ENCODE data around the gene CRK. TPM values are rescaled to one million over a fixed set of nuclear protein-coding genes. Genes with fewer than 3 reads are reported as not detected.
A peak's percentile ranks its signal among the peaks of the same experiment; 100 is the strongest.
"Not testable (repeated sequence)": the region's sequence is repeated elsewhere in the genome, so short reads cannot be mapped to it uniquely, and the experiment has no call there.

CRK gene
- total and polyA plus RNA-seq, 9 donors = 34.0 to 56.1 (median 43.6) TPM

DNA sequence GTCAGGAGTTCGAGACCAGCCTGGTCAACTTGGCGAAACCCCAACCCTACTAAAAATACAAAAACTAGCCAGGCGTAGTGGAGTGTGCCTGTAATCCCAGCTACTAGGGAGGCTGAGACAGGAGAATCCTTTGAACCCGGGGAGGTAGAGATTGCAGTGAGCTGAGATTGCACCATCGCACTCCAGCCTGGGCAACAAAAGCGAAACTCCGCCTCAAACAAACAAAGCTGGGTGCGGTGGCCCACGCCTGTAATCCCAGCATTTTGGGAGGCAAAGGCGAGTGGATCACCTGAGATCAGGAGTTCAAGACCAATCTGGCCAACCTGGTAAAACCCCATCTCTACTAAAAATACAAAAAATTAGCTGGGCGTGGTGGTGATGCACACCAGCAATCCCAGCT lies 2.3 kb downstream of the CRK start:
- H3K27ac ChIP-seq (ENCODE audit: low read length); H3K4me3 ChIP-seq (ENCODE audit: low read length); H3K27me3 ChIP-seq (ENCODE audit: control insufficient read depth, insufficient read depth, low read length); H3K9me3 ChIP-seq (replicated peaks; ENCODE audit: control insufficient read depth, low read depth, low read length); DNase-seq: not testable (repeated sequence)
- peaks cover 15% of the 10 kb centered on the region for H3K4me1 ChIP-seq (ENCODE audit: control insufficient read depth, insufficient read depth, low read length)
- WGBS (ENCODE audit: insufficient coverage) = 94% methylated on average over 6 of the region's 11 CpGs
- peaks cover 14% of the 10 kb centered on the region for H3K36me3 ChIP-seq (ENCODE audit: control insufficient read depth, insufficient read depth, low read length)

DNA sequence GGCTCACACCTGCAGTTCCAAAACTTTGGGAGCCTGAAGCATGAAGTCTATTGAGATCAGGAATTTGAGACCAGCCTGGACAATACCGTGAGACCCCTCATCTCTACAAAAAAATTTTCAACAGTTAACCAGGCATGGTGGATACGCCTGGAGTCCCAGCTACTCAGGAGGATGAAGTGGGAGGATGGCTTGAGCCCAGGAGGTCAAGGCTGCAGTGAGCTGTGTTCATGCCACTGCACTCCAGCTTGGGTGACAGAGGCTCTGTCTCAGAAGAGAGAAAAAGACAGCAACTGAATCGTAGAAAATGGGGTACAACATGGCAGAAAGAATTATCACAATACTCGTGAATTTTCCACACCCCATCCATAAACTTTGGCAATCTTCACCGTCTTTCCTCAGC lies 3.2 kb downstream of the CRK start:
- no CpG with 5 or more reads among the region's 5 CpGs for WGBS (ENCODE audit: insufficient coverage)
- no peak overlapping the region for H3K4me3 ChIP-seq (ENCODE audit: low read length)
- no peaks in the 10 kb centered on the region for H3K9me3 ChIP-seq (replicated peaks; ENCODE audit: control insufficient read depth, low read depth, low read length)
- H3K4me1 ChIP-seq (ENCODE audit: control insufficient read depth, insufficient read depth, low read length) = peaks cover 15% of the 10 kb centered on the region
- no peak for DNase-seq
- H3K27ac ChIP-seq (ENCODE audit: low read length) = no peak overlapping the region
- no peaks in the 10 kb centered on the region for H3K27me3 ChIP-seq (ENCODE audit: control insufficient read depth, insufficient read depth, low read length)
- peaks cover 16% of the 10 kb centered on the region for H3K36me3 ChIP-seq (ENCODE audit: control insufficient read depth, insufficient read depth, low read length)

DNA sequence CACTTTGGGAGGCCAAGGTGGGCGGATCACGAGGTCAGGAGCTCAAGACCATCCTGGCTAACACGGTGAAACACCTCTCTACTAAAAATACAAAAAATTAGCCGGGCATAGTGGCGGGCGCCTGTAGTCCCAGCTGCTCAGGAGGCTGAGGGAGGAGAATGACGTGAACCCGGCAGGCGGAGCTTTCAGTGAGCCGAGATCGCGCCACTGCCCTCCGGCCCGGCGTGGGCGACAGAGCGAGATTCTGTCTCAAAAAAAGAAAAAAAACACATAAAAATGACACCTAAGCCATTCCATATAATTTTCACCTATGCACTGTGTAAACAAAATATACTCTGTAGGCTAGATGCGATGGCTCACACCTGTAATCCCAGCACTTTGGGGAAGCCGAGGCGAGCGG lies 5.8 kb downstream of the CRK start:
- not testable (repeated sequence) for DNase-seq; H3K27ac ChIP-seq (ENCODE audit: low read length); H3K9me3 ChIP-seq (replicated peaks; ENCODE audit: control insufficient read depth, low read depth, low read length); H3K27me3 ChIP-seq (ENCODE audit: control insufficient read depth, insufficient read depth, low read length); H3K4me1 ChIP-seq (ENCODE audit: control insufficient read depth, insufficient read depth, low read length); H3K4me3 ChIP-seq (ENCODE audit: low read length)
- 100% methylated on average over 3 of the region's 21 CpGs for WGBS (ENCODE audit: insufficient coverage)
- peaks cover 22% of the 10 kb centered on the region for H3K36me3 ChIP-seq (ENCODE audit: control insufficient read depth, insufficient read depth, low read length)

DNA sequence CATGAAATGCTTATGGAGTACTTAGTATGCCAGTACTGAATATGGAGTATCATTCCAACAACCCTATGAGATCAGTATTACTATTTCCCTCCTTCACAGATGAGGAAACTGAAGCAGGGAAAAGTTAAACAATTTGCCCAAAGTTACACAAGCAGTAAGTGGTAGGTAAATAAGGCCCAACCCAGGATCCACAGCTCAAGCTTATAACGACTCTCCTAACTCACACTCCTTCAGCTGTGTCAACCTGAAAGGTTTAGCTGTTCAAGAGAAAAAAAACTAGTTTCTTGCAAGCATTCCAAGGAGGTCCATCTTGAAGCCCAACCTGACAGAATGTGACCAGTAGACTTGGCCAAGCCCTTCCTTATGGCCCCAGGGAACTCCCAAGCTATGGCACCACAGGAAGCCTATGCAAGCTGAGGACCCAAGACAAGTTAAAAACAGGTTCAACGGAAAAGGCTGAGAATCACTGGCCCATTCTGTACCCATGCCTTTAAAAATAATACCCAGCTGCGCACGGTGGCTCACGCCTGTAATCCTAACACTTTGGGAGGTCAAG lies 6.5 kb downstream of the CRK start:
- 88% methylated on average over 1 of the region's 5 CpGs for WGBS (ENCODE audit: insufficient coverage)
- Histone ChIP-seq H3K4me1 (ENCODE audit: control insufficient read depth, insufficient read depth, low read length) (peaks cover 4% of the 10 kb centered on the region), H3K4me3 (ENCODE audit: low read length) (no peak overlapping the region), H3K36me3 (ENCODE audit: control insufficient read depth, insufficient read depth, low read length) (peaks cover 22% of the 10 kb centered on the region), H3K27ac (ENCODE audit: low read length) (no peak overlapping the region), H3K9me3 (replicated peaks; ENCODE audit: control insufficient read depth, low read depth, low read length) (no peaks in the 10 kb centered on the region), H3K27me3 (ENCODE audit: control insufficient read depth, insufficient read depth, low read length) (no peaks in the 10 kb centered on the region)
- DNase-seq = no peak

GRCh38 chr17:1447052-1447451 lies 9.0 kb downstream of the CRK start:
- H3K27ac ChIP-seq (ENCODE audit: low read length) = peak overlapping the region; percentile 64
- no peak overlapping the region for H3K4me3 ChIP-seq (ENCODE audit: low read length)
- no peaks in the 10 kb centered on the region for H3K4me1 ChIP-seq (ENCODE audit: control insufficient read depth, insufficient read depth, low read length)
- no peaks in the 10 kb centered on the region for H3K27me3 ChIP-seq (ENCODE audit: control insufficient read depth, insufficient read depth, low read length)
- H3K9me3 ChIP-seq (replicated peaks; ENCODE audit: control insufficient read depth, low read depth, low read length) = no peaks in the 10 kb centered on the region
- peaks cover 13% of the 10 kb centered on the region for H3K36me3 ChIP-seq (ENCODE audit: control insufficient read depth, insufficient read depth, low read length)
- DNase-seq = peak; percentile 23
- 67% methylated on average over 6 of the region's 7 CpGs for WGBS (ENCODE audit: insufficient coverage)

DNA sequence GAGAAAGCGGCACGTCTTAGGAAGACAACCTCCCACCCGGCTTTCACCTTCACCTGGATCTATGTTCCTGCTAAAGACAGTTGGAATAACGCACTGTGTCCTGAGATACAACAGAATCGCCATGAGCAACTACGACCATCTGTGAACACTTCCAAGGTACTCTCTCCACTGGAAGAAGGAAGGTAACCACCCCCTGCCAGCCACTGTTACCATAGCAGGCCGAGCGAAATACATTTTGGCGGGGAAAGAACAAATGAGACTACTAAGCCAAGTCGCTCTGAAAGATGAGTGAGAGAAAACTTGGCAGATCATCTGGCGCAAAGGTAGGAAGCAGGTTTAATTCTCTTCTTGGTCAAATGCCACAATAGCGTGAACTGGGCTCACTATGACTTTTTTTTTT lies 9.8 kb downstream of the CRK start:
- no peak overlapping the region for H3K4me3 ChIP-seq (ENCODE audit: low read length)
- H3K36me3 ChIP-seq (ENCODE audit: control insufficient read depth, insufficient read depth, low read length) = peaks cover 14% of the 10 kb centered on the region
- no peak for DNase-seq
- no peak overlapping the region for H3K27ac ChIP-seq (ENCODE audit: low read length)
- no peaks in the 10 kb centered on the region for H3K4me1 ChIP-seq (ENCODE audit: control insufficient read depth, insufficient read depth, low read length)
- no peaks in the 10 kb centered on the region for H3K9me3 ChIP-seq (replicated peaks; ENCODE audit: control insufficient read depth, low read depth, low read length)
- 94% methylated on average over 2 of the region's 12 CpGs for WGBS (ENCODE audit: insufficient coverage)
- H3K27me3 ChIP-seq (ENCODE audit: control insufficient read depth, insufficient read depth, low read length) = no peaks in the 10 kb centered on the region

- 89% methylated on average over 4 of the region's 4 CpGs for WGBS (ENCODE audit: insufficient coverage)
- H3K27me3 ChIP-seq (ENCODE audit: control insufficient read depth, insufficient read depth, low read length); H3K27ac ChIP-seq (ENCODE audit: low read length); DNase-seq; H3K9me3 ChIP-seq (replicated peaks; ENCODE audit: control insufficient read depth, low read depth, low read length); H3K4me3 ChIP-seq (ENCODE audit: low read length); H3K4me1 ChIP-seq (ENCODE audit: control insufficient read depth, insufficient read depth, low read length): not testable (repeated sequence)
- H3K36me3 ChIP-seq (ENCODE audit: control insufficient read depth, insufficient read depth, low read length) = peaks cover 19% of the 10 kb centered on the region
These were observed 10.3 kb downstream of the CRK start for GRCh38 chr17:1445695-1446094.

DNA sequence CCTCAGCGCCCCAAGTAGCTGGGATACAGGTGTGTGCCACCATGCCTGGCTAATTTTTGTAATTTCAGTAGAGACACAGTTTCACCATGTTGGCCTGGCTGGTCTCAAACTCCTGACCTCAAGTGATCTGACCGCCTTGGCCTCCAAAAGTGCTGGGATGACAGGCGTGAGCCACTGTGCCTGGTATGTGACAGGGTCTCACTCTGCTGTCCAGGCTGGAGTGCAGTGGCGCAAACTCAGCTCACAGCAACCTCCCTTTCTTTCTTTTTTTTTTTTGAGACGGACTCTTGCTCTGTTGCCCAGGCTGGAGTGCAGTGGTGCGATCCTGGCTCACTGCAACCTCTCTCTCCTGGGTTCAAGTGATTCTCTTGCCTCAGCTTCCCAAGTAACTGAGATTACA lies 13.3 kb downstream of the CRK start:
- not testable (repeated sequence) for H3K27me3 ChIP-seq (ENCODE audit: control insufficient read depth, insufficient read depth, low read length); H3K27ac ChIP-seq (ENCODE audit: low read length); H3K4me3 ChIP-seq (ENCODE audit: low read length); H3K9me3 ChIP-seq (replicated peaks; ENCODE audit: control insufficient read depth, low read depth, low read length); DNase-seq; H3K4me1 ChIP-seq (ENCODE audit: control insufficient read depth, insufficient read depth, low read length)
- 100% methylated on average over 4 of the region's 6 CpGs for WGBS (ENCODE audit: insufficient coverage)
- peaks cover 12% of the 10 kb centered on the region for H3K36me3 ChIP-seq (ENCODE audit: control insufficient read depth, insufficient read depth, low read length)

DNA sequence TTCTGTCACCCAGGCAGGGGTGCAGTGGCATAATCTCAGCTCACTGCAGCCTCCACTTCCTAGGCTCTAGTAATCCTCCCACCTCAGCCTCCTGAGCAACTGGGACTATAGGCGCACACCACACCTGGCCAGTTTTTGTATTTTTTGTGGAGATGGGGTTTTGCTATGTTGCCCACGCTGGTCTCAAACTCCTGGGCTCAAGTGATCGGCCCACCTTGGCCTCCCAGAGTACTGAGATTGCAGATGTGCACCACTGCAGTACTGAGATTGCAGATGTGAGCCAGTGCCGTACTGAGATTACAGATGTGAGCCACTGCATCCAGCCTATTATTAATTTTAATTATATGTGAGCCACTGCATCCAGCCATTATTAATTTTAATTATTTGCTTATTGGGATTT lies 13.8 kb downstream of the CRK start:
- DNase-seq = no peak
- Histone ChIP-seq H3K4me3 (ENCODE audit: low read length) (no peak overlapping the region), H3K9me3 (replicated peaks; ENCODE audit: control insufficient read depth, low read depth, low read length) (no peaks in the 10 kb centered on the region), H3K36me3 (ENCODE audit: control insufficient read depth, insufficient read depth, low read length) (peaks cover 13% of the 10 kb centered on the region), H3K27me3 (ENCODE audit: control insufficient read depth, insufficient read depth, low read length) (no peaks in the 10 kb centered on the region), H3K4me1 (ENCODE audit: control insufficient read depth, insufficient read depth, low read length) (no peaks in the 10 kb centered on the region), H3K27ac (ENCODE audit: low read length) (no peak overlapping the region)
- no CpG with 5 or more reads among the region's 4 CpGs for WGBS (ENCODE audit: insufficient coverage)

GRCh38 chr17:1440921-1441320 lies 15.1 kb downstream of the CRK start:
- H3K27me3 ChIP-seq (ENCODE audit: control insufficient read depth, insufficient read depth, low read length) = no peaks in the 10 kb centered on the region
- H3K4me1 ChIP-seq (ENCODE audit: control insufficient read depth, insufficient read depth, low read length) = no peaks in the 10 kb centered on the region
- H3K9me3 ChIP-seq (replicated peaks; ENCODE audit: control insufficient read depth, low read depth, low read length) = no peaks in the 10 kb centered on the region
- no peak overlapping the region for H3K27ac ChIP-seq (ENCODE audit: low read length)
- DNase-seq = no peak
- no peak overlapping the region for H3K4me3 ChIP-seq (ENCODE audit: low read length)
- 96% methylated on average over 5 of the region's 8 CpGs for WGBS (ENCODE audit: insufficient coverage)
- peaks cover 20% of the 10 kb centered on the region for H3K36me3 ChIP-seq (ENCODE audit: control insufficient read depth, insufficient read depth, low read length)

DNA sequence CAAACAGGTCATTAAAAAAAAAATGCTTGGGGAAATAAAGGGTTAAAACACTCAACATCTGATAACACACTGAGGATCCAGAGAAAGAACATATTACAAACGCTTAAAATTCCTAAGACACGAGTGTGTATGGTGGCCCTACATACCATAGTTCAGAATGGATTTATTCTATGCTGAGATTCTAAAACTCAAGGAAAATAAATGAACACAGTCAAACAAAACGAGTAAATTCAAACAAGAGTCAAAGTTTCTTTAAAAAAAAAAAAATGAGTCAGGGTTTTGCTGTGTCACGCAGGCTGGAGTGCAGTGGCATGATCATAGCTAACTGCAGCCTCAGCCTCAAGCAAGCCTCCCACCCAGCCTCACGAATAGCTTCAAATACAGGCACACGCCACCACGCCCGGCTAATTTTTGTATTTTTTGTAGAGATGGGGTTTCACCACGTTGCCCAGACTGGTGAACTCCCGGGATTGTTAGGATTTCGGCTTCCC lies 17.4 kb downstream of the CRK start:
- Histone ChIP-seq H3K27me3 (ENCODE audit: control insufficient read depth, insufficient read depth, low read length) (no peaks in the 10 kb centered on the region), H3K9me3 (replicated peaks; ENCODE audit: control insufficient read depth, low read depth, low read length) (no peaks in the 10 kb centered on the region), H3K4me3 (ENCODE audit: low read length) (no peak overlapping the region), H3K36me3 (ENCODE audit: control insufficient read depth, insufficient read depth, low read length) (peaks cover 37% of the 10 kb centered on the region), H3K4me1 (ENCODE audit: control insufficient read depth, insufficient read depth, low read length) (no peaks in the 10 kb centered on the region), H3K27ac (ENCODE audit: low read length) (no peak overlapping the region)
- no peak for DNase-seq
- 89% methylated on average over 3 of the region's 11 CpGs for WGBS (ENCODE audit: insufficient coverage)
